ENCODE measurements around the gene CHST5.

Gene CHST5

DNA sequence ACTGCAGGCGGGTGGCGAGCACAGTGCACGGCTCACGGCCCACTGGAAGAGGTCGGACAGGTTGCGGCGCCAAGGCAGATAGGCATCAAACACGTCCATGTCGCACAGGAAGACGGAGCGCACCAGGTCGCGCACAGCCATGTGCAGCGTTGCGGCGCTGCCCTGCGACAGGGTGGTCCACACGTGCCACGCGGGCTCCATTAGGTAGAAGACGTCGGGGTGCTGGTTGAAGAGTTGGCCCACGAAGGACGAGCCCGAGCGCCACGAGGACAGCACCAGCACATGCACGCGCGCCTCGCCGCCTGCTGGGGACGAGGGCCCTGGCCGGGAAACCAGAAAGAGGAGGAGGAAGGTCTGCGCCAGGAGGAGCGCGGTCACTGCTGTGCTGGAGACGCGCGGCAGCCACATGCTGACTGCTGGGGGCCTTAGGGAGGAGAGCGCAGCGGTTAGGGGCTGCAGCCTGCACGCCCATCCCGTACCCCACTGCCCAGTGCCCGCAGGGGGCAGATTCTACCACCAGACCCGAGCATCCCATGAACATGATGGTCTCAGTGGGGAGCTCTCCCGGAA lies 56.4 kb downstream of the CHST5 start:
- Histone ChIP-seq H3K4me1 (ENCODE audit: control insufficient read depth, insufficient read depth, low read length) (no peaks in the 10 kb centered on the region), H3K27ac (ENCODE audit: insufficient read depth, low read depth, low read length, poor library complexity, severe bottlenecking) (no peak overlapping the region), H3K4me3 (ENCODE audit: insufficient read depth, low read depth, low read length) (no peak overlapping the region), H3K36me3 (ENCODE audit: control insufficient read depth, insufficient read depth, low read length) (peaks cover 3% of the 10 kb centered on the region), H3K27me3 (ENCODE audit: control insufficient read depth, insufficient read depth, low read length, poor library complexity, severe bottlenecking) (no peaks in the 10 kb centered on the region), H3K9me3 (ENCODE audit: control insufficient read depth, low read length) (no peaks in the 10 kb centered on the region)
- 95 to 96% methylated on average over 47 of the region's 47 CpGs for WGBS, 2 experiments
